GM12801 (cell line): Measurements from ENCODE around the gene ZDHHC17.

Experiments used
- TF ChIP-seq, protein P1 (sequence below): IDR thresholded peaks from one replicate; pipeline ENCODE4 v1.5.1; 2011; ENCODE audit warnings: control low read depth; ENCODE audit not compliant: insufficient read length; ENCODE audit errors: extremely low read depth

Gene ZDHHC17

DNA sequence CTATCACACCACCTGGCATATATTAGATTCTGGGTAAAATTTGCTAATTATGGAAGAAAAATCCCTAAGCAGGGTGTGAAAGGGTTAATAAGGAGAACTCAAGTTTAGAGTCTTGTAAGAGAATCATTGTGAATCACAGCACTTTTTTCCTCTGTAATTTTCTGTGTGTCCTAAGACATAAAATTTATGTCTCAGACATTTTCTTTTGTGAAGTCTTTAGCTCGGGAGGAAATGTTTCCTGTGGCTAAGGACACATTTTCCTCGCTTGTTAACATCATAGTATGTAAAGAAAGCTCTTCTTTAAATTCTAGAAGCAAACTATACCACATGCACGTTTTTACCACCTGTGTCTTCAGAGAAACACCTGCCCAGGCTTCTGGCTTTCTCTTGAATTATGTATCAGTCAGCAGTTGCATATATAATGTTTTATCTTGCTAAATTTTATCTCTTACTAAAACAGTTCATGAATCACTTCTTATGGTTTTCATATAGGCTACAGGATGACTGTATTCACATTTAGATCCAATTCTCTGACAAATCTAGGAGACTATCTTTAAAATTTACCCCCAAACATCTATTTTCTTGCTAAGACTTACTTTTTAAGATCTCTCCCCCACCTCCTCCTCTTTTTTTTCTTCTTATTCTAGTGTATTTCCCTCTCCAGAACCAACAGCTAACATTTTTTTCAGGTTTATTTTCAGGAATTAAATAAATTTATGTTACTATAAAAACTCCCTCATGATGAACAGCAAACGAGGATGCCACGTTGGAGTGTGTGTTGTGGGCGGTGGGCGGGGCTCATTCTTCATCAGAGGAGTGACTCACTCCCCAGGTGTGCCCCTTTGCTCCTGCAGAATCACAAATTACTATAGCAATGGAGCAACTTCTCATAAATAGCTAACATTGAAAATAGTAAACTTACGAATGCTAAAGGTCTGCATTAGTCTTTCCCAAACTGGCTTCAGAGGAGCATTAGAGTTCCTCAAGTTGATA, 126.5 kb downstream of the ZDHHC17 start:
- TF ChIP-seq, protein P1, sequence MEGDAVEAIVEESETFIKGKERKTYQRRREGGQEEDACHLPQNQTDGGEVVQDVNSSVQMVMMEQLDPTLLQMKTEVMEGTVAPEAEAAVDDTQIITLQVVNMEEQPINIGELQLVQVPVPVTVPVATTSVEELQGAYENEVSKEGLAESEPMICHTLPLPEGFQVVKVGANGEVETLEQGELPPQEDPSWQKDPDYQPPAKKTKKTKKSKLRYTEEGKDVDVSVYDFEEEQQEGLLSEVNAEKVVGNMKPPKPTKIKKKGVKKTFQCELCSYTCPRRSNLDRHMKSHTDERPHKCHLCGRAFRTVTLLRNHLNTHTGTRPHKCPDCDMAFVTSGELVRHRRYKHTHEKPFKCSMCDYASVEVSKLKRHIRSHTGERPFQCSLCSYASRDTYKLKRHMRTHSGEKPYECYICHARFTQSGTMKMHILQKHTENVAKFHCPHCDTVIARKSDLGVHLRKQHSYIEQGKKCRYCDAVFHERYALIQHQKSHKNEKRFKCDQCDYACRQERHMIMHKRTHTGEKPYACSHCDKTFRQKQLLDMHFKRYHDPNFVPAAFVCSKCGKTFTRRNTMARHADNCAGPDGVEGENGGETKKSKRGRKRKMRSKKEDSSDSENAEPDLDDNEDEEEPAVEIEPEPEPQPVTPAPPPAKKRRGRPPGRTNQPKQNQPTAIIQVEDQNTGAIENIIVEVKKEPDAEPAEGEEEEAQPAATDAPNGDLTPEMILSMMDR = no peak

DNA sequence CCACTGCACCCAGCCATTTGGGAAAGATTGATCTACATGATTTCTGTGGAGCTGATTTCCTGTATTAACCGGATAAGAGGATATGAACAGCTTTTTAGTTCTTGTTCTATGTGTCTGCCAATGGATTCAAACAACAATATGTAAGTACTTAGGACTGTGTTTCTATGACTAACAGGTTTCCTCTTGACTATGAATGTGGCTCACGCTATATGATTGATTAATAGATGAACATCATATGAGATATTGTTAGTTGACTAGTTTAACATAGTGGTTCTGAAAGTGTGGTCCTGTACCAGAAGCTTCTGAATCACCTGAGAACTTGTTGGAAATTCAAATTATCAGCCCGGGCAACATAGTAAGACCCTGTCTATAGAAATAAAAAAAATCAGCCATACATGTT, 127.7 kb downstream of the ZDHHC17 start:
- TF ChIP-seq, protein P1 = no peak

DNA sequence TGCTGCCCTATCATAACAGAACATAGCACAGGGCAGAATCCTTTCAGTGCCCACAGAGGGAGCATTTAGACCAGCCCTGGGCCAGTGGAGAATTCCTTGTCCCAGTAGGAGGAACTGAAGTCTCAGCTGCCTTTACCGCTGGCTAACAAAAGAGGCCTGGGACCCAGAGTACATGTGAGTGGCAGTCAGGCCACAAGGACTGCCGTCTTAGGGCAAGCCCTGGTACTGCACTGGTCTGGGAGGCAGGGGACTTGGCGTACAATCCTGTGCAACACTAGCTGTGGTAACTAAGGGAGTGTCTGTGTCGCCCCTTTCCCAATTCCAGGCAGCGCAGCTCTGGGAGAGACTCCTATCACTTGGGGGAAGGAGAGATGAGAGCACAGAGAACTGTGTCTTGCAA, 131.9 kb downstream of the ZDHHC17 start:
- TF ChIP-seq, protein P1 = no peak

DNA sequence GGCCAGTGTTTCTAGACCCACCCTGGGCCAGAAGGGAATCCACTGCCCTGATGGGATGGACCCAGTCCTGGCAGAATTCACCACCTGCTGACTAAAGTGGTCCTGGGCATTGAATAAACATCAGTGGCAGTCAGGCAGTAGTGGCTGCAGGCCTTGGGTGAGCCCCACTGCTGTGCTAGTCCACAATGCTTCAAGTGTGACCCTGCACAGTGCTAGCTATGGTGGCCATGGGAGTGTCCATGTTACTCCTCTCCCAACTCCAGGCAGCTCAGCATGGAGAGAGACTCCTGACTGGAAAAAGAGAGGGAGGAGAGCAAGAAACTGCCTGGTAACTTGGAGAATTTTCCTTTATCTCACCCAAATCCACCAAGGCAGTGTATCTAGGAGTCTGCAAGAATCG, 132.4 kb downstream of the ZDHHC17 start:
- TF ChIP-seq, protein P1 = no peak

DNA sequence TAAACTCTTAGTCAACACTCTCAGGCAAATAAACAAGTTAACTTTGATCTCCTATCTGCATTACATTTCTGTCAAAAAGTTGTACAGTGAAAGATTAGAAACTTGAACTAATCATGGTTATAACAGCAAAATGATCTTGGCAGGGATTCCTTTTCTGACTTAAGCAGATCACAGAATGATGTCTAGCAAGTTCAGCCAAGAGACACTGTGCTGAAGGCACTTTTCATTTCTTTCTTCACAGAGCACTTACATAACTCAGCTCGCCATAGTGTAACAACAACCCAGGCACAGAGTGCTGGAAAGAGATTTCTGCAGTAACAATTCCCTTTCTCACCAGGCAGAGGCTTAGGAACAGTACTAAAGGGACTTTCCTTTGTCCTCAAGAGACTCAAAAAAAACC, 134.5 kb downstream of the ZDHHC17 start:
- TF ChIP-seq, protein P1 = no peak

DNA sequence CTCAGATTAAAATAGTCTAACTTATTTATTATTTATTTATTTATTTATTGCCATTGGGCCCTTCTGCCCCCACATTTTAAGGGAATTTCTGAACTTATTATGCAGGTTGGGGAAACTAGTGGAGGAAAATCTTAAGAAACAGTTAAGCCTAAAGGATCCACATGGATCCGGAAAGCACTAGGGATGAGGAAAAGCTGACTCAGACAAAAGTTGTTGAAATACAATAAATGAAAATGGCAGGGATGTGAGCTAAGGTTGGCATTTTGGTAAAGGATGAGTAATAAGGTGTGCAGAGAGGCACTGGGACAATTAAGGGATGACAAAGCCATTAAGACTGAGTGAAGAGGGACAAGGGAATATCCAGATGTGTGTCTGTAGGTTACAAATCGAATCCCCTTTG, 135.6 kb downstream of the ZDHHC17 start:
- TF ChIP-seq, protein P1 = no peak

DNA sequence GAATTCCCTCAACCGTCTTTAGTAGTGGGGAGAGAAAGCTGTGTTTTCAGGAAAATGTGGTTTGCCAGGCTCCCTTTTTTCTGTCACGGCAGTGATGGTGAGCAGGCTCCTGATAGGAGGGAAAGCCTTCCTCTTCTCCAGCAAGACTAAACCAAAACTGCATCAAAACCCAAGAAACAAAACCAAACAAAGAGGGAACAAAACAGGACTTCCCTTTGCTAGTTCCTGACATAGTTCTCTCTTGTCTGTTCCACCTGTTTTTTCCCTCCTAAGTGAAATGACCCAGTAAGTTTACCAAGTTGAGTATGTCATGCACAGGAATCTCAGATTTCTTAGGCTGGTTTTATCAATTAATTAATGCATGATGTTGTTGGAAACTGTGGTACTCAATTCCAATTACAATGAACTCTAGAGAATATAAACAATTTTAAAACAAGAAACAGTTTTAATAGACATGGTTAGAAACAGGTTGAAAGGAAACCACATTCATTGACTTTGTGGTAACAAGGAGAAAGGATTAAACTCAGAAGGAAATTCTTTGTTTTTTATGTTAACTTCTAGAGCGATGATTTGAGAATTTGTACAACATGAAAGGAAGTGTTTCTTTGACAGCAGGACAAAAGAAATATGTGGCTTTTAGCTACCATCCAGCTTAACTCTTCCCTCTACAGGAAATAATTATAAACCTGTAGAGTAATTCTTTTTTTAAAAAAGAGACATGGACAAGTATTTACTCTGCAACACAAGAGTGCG, 137.9 kb downstream of the ZDHHC17 start:
- TF ChIP-seq, protein P1 = no peak
